GM12878 (cell line): Measurements from ENCODE around the gene SLC19A1. TPM values are rescaled to one million over a fixed set of nuclear protein-coding genes. Genes with fewer than 3 reads are reported as not detected.

Experiments used
- ATAC-seq: fragments of 200-7000 bp; cut with Tn5 transposase; 3 replicates; pipeline ENCODE4 v1.9.1; 2020; ENCODE audit warnings: mild to moderate bottlenecking, moderate library complexity
- BruUV-seq: library from RNA; stranded (reverse); fragments of 400-500 nt; replicated peaks from 2 replicates; lab custom pipeline; 2021; lab: Mats Ljungman, UMichigan
- CTCF ChIA-PET: fragments of 300-600 bp; sonication (Branson Sonifier 250); formaldehyde crosslinking; extraction: SDS; loops from one replicate; lab custom pipeline; 2021; ENCODE audit warnings: inconsistent platforms; lab: Yijun Ruan, JAX
- POLR2A ChIA-PET: fragments of 350-600 bp; formaldehyde crosslinking; extraction: SDS; loops from one replicate; lab custom pipeline; 2021; ENCODE audit warnings: inconsistent platforms; lab: Charles Lee
- RAD21 ChIA-PET: fragments of 300-600 bp; sonication (Branson Sonifier 250); formaldehyde crosslinking; loops from one replicate; lab custom pipeline; 2023; ENCODE audit warnings: antibody characterized with exemption; ENCODE audit not compliant: unreplicated experiment; lab: Charles Lee
- SMC1A ChIA-PET: fragments of 300-600 bp; sonication (Branson Sonifier 250); formaldehyde crosslinking; loops from one replicate; lab custom pipeline; 2023; ENCODE audit not compliant: unreplicated experiment, uncharacterized antibody; lab: Charles Lee
- DNase-seq: peaks from one replicate; pipeline ENCODE4 v3.0.0-alpha.2; 2011; ENCODE audit warnings: low read depth, low spot score
- FAIRE-seq: peaks from 3 replicates; lab custom pipeline; 2011; peaks lifted over from hg19 to GRCh38; lab: Jason Lieb, UNC
- H2AFZ ChIP-seq: 2 replicates; pipeline ENCODE4 v1.6.0; 2011; ENCODE audit warnings: low read depth, low read length, control low read depth; ENCODE audit not compliant: control insufficient read depth
- H3K27ac ChIP-seq: 2 replicates; pipeline ENCODE4 v1.5.1; 2011; ENCODE audit warnings: control low read depth; ENCODE audit not compliant: control insufficient read depth, insufficient read depth
- H3K27me3 ChIP-seq, 2 experiments: replicated peaks in 1 of 2; 2 replicates each; pipeline versions ENCODE4 v1.6.0 to v1.6.1; 2011; ENCODE audit warnings: low read length in 1 of 2; ENCODE audit not compliant: control insufficient read depth in 2 of 2, insufficient read depth in 2 of 2
- H3K36me3 ChIP-seq, 2 experiments: 2 replicates each; pipeline ENCODE4 v1.5.1; 2011; ENCODE audit warnings: low read length in 1 of 2; ENCODE audit not compliant: control insufficient read depth in 2 of 2, insufficient read depth in 2 of 2
- H3K4me1 ChIP-seq: 2 replicates; pipeline ENCODE4 v1.6.1; 2011; ENCODE audit warnings: mild to moderate bottlenecking, low read length, moderate library complexity, mixed read lengths; ENCODE audit not compliant: control insufficient read depth, insufficient read depth
- H3K4me2 ChIP-seq: 2 replicates; pipeline ENCODE4 v1.6.0; 2011; ENCODE audit warnings: control low read depth; ENCODE audit not compliant: control insufficient read depth, insufficient read depth
- H3K4me3 ChIP-seq: fragments of 200-600 bp; sonication (generic); 2 replicates; pipeline ENCODE4 v1.5.1; 2016
- H3K79me2 ChIP-seq: 2 replicates; pipeline ENCODE4 v1.6.0; 2011; ENCODE audit warnings: low read length; ENCODE audit not compliant: control insufficient read depth, insufficient read depth
- H3K9ac ChIP-seq: 2 replicates; pipeline ENCODE4 v1.8.0; 2011; ENCODE audit warnings: low read length, control low read depth, mixed read lengths; ENCODE audit not compliant: control insufficient read depth, insufficient read depth
- H3K9me3 ChIP-seq: replicated peaks from 3 replicates; pipeline ENCODE4 v1.5.1; 2011; ENCODE audit warnings: mild to moderate bottlenecking, low read length; ENCODE audit not compliant: control insufficient read depth, insufficient read depth
- H4K20me1 ChIP-seq: 2 replicates; pipeline ENCODE4 v1.6.0; 2011; ENCODE audit not compliant: control insufficient read depth, insufficient read depth
- BMI1 ChIP-seq: fragments of 450-650 bp; IDR thresholded peaks from 2 replicates; pipeline ENCODE4 v1.6.1; 2016; ENCODE audit warnings: mild to moderate bottlenecking, moderate library complexity, borderline replicate concordance
- ETV6 ChIP-seq, 2 experiments: fragments of 450-650 bp in 1 of 2; IDR thresholded peaks in 1 of 2; conservative IDR thresholded peaks in 1 of 2; 2 replicates each; pipeline ENCODE4 v1.6.1; 2014; ENCODE audit warnings: antibody characterized with exemption in 1 of 2, borderline replicate concordance in 1 of 2, low read depth in 1 of 2, mild to moderate bottlenecking in 1 of 2, moderate library complexity in 1 of 2
- GATAD2B ChIP-seq: fragments of 450-650 bp; conservative IDR thresholded peaks from 2 replicates; pipeline ENCODE4 v1.6.1; 2017; ENCODE audit warnings: low read depth, mild to moderate bottlenecking, moderate library complexity
- IKZF1 ChIP-seq: fragments of 450-650 bp; conservative IDR thresholded peaks from 2 replicates; pipeline ENCODE4 v1.6.1; 2017; ENCODE audit warnings: antibody characterized with exemption, mild to moderate bottlenecking
- IRF4 ChIP-seq: IDR thresholded peaks from 2 replicates; pipeline ENCODE4 v1.6.1; 2011; ENCODE audit warnings: low read depth, low read length
- MXI1 ChIP-seq: fragments of 150-350 bp; IDR thresholded peaks from 2 replicates; pipeline ENCODE4 v1.6.1; 2011; ENCODE audit warnings: low read depth, mild to moderate bottlenecking, inconsistent platforms, low read length, improper control_type of control experiment
- NFXL1 ChIP-seq: fragments of 450-650 bp; IDR thresholded peaks from 2 replicates; pipeline ENCODE4 v1.6.1; 2017; ENCODE audit warnings: antibody characterized with exemption, mild to moderate bottlenecking, borderline replicate concordance
- POLR2A ChIP-seq: IDR thresholded peaks from 2 replicates; pipeline ENCODE4 v1.6.1; 2011; ENCODE audit warnings: low read depth, mild to moderate bottlenecking, low read length
- RAD51 ChIP-seq: fragments of 450-650 bp; IDR thresholded peaks from 2 replicates; pipeline ENCODE4 v1.6.1; 2016; ENCODE audit warnings: moderate library complexity, mild to moderate bottlenecking, inconsistent platforms
- SMC3 ChIP-seq: IDR thresholded peaks from 2 replicates; pipeline ENCODE4 v1.6.1; 2011; ENCODE audit warnings: low read length, improper control_type of control experiment, borderline replicate concordance
- SRF ChIP-seq, 2 experiments: IDR thresholded peaks; 2 replicates each; pipeline ENCODE4 v1.6.1; 2011; ENCODE audit warnings: low read depth in 2 of 2, low read length in 2 of 2, mild to moderate bottlenecking in 1 of 2, moderate library complexity in 1 of 2
- ZNF217 ChIP-seq: fragments of 450-650 bp; IDR thresholded peaks from 2 replicates; pipeline ENCODE4 v1.6.1; 2017; ENCODE audit warnings: antibody characterized with exemption, mild to moderate bottlenecking
- WGBS: methylation state at CpG from one replicate; pipeline ENCODE4 v1.1.6; 2016; ENCODE audit warnings: low lambda C conversion rate; ENCODE audit not compliant: insufficient replicate concordance, insufficient coverage; ENCODE audit errors: missing lambda C conversion rate; 5-methylcytosine and 5-hydroxymethylcytosine counted together
- in situ Hi-C: fragments of 300-500 bp; cut with MboI; formaldehyde crosslinking; loops from 9 replicates; pipeline ENCODE4 v1.14.3; 2018; ENCODE audit warnings: mixed read lengths
- intact Hi-C: fragments of 100-400 bp; cut with micrococcal nuclease; formaldehyde crosslinking; loops from one replicate; pipeline ENCODE4 v1.14.2; 2022; ENCODE audit not compliant: unreplicated experiment
- polyA plus RNA-seq, 11 experiments: library from polyadenylated mRNA; depleted of rRNA in 4 of 11; unstranded in 6 of 11; stranded (reverse) in 5 of 11; fragments of >200 nt; fragmentation: Nextera tagmentation in 4 of 11; fragmentation: Illumina TruSeq in 1 of 11; extraction: Ambion mirVana in 4 of 11; extraction: Trizol in 1 of 11; gene quantifications; 1 replicate in 1 of 11; 2 replicates in 10 of 11; pipeline versions ENCODE4 v1.2.1 to v1.2.3, GENCODE V29; 2011 to 2016; ENCODE audit warnings: inconsistent platforms in 2 of 11, missing spikeins in 2 of 11, low read depth in 1 of 11
- total RNA-seq, 4 experiments: library from RNA; depleted of rRNA in 3 of 4; stranded (reverse); fragments of >200 nt in 3 of 4; fragmentation: Illumina TruSeq in 1 of 4; extraction: Trizol in 1 of 4; gene quantifications; 2 replicates each; pipeline versions ENCODE4 v1.2.1 to v1.2.3, GENCODE V29; 2013 to 2021
- TF ChIP-seq, protein P1 (sequence below): fragments of 450-650 bp; IDR thresholded peaks from 2 replicates; pipeline ENCODE4 v1.6.1; 2017; ENCODE audit warnings: antibody characterized with exemption, mild to moderate bottlenecking, moderate library complexity
- TF ChIP-seq, protein P2 (sequence below): fragments of 450-650 bp; IDR thresholded peaks from 2 replicates; pipeline ENCODE4 v1.6.1; 2017; ENCODE audit warnings: low read depth, mild to moderate bottlenecking, moderate library complexity
- TF ChIP-seq, protein P3 (sequence below): IDR thresholded peaks from 2 replicates; pipeline ENCODE4 v1.6.1; 2011; ENCODE audit warnings: low read depth, low read length, improper control_type of control experiment, borderline replicate concordance
- TF ChIP-seq, protein P4 (sequence below): fragments of 450-650 bp; IDR thresholded peaks from 2 replicates; pipeline ENCODE4 v1.6.1; 2014; ENCODE audit warnings: mild to moderate bottlenecking

SLC19A1 gene
- total and polyA plus RNA-seq, 10 of the 15 experiments (the other 5 are each of a cell fraction or from before 2014, with no cell fraction given) = 0.42 to 49.7 (median 12.2) TPM

DNA sequence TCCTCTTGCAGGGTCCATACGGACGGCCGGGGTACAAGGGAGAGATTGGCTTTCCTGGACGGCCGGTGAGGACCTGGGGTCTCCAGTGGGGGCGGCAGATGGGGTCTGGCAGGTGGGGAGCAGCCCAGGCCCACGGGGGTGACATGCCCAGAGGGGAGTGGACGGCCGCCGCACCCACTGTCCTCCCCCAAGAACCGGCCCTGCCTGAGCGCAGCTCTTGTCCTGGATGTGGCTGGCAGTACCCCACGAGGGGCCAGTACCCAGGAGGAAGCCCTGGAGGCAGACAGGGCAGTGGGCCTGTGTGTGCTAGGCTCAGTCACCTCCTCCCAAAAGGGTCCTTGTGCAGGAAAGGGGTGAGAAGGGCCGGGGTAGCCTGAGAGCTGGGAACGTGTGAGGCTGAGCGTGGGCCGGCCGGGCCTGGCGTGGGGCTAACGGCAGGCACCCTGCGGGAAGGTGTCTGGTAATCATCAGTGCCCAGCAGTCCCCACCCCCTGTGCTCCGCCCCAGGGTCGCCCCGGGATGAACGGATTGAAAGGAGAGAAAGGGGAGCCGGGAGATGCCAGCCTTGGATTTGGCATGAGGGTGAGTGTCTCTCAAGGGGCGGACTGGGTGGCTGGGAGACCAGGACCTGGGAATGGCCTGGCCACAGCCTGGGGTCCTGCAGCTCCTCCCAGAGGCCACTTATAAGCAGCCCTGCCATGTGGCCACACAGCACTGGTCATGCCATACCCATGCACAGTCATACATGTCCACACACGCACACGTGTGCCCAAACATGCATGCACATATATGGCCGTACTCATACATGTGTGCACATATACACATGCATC is 47.2 kb downstream of the SLC19A1 start:
- no peaks in the 10 kb centered on the region; the same call in 2 of the 3 replicates for H3K9me3 ChIP-seq
- DNase-seq = no peak
- in situ Hi-C loops = no loop called here
- H3K36me3 ChIP-seq = no peaks in the 10 kb centered on the region
- H3K4me2 ChIP-seq = no peak overlapping the region
- ChIA-PET CTCF (no interaction called here), RAD21 (no interaction called here), POLR2A (no interaction called here), SMC1A (no interaction called here)
- no peaks in the 10 kb centered on the region for H4K20me1 ChIP-seq
- no peaks in the 10 kb centered on the region for H3K27me3 ChIP-seq
- no peak overlapping the region for H2AFZ ChIP-seq
- H3K79me2 ChIP-seq = no peaks in the 10 kb centered on the region
- ATAC-seq = no peak
- BruUV-seq = no TSS peak
- 62% methylated on average over 27 of the region's 30 CpGs for WGBS
- no peak overlapping the region for H3K4me3 ChIP-seq
- no peak for FAIRE-seq
- no peak overlapping the region for H3K27ac ChIP-seq
- H3K4me1 ChIP-seq = no peaks in the 10 kb centered on the region
- intact Hi-C loops = no loop called here
- H3K9ac ChIP-seq = no peak overlapping the region
- no peak for TF ChIP-seq SRF (IDR thresholded peaks at IDR 0.05; ENCODE audit: low read depth in 2 of 2, low read length in 2 of 2)
- TF ChIP-seq GATAD2B = no peak
- no peak for TF ChIP-seq NFXL1
- no peak for TF ChIP-seq ETV6 (conservative IDR thresholded peaks at IDR 0.05 in 1 of 2, IDR thresholded peaks at IDR 0.05 in 1 of 2; ENCODE audit: borderline replicate concordance in 1 of 2, low read depth in 1 of 2)
- TF ChIP-seq BMI1 = no peak
- no peak for TF ChIP-seq POLR2A
- TF ChIP-seq, protein P1, sequence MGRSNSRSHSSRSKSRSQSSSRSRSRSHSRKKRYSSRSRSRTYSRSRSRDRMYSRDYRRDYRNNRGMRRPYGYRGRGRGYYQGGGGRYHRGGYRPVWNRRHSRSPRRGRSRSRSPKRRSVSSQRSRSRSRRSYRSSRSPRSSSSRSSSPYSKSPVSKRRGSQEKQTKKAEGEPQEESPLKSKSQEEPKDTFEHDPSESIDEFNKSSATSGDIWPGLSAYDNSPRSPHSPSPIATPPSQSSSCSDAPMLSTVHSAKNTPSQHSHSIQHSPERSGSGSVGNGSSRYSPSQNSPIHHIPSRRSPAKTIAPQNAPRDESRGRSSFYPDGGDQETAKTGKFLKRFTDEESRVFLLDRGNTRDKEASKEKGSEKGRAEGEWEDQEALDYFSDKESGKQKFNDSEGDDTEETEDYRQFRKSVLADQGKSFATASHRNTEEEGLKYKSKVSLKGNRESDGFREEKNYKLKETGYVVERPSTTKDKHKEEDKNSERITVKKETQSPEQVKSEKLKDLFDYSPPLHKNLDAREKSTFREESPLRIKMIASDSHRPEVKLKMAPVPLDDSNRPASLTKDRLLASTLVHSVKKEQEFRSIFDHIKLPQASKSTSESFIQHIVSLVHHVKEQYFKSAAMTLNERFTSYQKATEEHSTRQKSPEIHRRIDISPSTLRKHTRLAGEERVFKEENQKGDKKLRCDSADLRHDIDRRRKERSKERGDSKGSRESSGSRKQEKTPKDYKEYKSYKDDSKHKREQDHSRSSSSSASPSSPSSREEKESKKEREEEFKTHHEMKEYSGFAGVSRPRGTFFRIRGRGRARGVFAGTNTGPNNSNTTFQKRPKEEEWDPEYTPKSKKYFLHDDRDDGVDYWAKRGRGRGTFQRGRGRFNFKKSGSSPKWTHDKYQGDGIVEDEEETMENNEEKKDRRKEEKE = no peak
- TF ChIP-seq SMC3 = no peak
- TF ChIP-seq ZNF217 = no peak
- no peak for TF ChIP-seq MXI1
- TF ChIP-seq, protein P2, sequence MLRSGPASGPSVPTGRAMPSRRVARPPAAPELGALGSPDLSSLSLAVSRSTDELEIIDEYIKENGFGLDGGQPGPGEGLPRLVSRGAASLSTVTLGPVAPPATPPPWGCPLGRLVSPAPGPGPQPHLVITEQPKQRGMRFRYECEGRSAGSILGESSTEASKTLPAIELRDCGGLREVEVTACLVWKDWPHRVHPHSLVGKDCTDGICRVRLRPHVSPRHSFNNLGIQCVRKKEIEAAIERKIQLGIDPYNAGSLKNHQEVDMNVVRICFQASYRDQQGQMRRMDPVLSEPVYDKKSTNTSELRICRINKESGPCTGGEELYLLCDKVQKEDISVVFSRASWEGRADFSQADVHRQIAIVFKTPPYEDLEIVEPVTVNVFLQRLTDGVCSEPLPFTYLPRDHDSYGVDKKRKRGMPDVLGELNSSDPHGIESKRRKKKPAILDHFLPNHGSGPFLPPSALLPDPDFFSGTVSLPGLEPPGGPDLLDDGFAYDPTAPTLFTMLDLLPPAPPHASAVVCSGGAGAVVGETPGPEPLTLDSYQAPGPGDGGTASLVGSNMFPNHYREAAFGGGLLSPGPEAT = no peak
- TF ChIP-seq, protein P3, sequence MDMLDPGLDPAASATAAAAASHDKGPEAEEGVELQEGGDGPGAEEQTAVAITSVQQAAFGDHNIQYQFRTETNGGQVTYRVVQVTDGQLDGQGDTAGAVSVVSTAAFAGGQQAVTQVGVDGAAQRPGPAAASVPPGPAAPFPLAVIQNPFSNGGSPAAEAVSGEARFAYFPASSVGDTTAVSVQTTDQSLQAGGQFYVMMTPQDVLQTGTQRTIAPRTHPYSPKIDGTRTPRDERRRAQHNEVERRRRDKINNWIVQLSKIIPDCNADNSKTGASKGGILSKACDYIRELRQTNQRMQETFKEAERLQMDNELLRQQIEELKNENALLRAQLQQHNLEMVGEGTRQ = no peak
- no peak for TF ChIP-seq IKZF1
- TF ChIP-seq IRF4 = no peak
- no peak for TF ChIP-seq RAD51
- TF ChIP-seq, protein P4, sequence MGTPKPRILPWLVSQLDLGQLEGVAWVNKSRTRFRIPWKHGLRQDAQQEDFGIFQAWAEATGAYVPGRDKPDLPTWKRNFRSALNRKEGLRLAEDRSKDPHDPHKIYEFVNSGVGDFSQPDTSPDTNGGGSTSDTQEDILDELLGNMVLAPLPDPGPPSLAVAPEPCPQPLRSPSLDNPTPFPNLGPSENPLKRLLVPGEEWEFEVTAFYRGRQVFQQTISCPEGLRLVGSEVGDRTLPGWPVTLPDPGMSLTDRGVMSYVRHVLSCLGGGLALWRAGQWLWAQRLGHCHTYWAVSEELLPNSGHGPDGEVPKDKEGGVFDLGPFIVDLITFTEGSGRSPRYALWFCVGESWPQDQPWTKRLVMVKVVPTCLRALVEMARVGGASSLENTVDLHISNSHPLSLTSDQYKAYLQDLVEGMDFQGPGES = no peak
